Common myeloid progenitor, CD34-positive (primary cell): ENCODE results near the gene CTH.

ENCODE experiments used
- CTCF ChIA-PET: fragments of 350-600 bp; sonication (Branson Sonifier 250); formaldehyde crosslinking; loops from one replicate; lab custom pipeline; 2021; ENCODE audit warnings: antibody characterized with exemption; lab: Charles Lee
- POLR2A ChIA-PET: fragments of 350-600 bp; sonication (Branson Sonifier 250); formaldehyde crosslinking; loops from one replicate; lab custom pipeline; 2021; ENCODE audit warnings: antibody characterized with exemption; lab: Charles Lee
- DNase-seq, 3 donors: peaks; one replicate each; pipeline versions ENCODE4 v3.0.0 to v3.0.0-alpha.2; 2013
- H3K27ac ChIP-seq, 2 experiments: 1 replicate in 1 of 2; 2 replicates in 1 of 2; pipeline ENCODE4 v1.7.0; 2013; ENCODE audit warnings: inconsistent platforms in 2 of 2, low read length in 2 of 2, mild to moderate bottlenecking in 2 of 2, low read depth in 1 of 2, moderate library complexity in 1 of 2; ENCODE audit not compliant: severe bottlenecking in 2 of 2, insufficient read depth in 1 of 2, poor library complexity in 1 of 2
- H3K27me3 ChIP-seq, 5 experiments: replicated peaks in 2 of 5; 1 replicate in 3 of 5; 2 replicates in 2 of 5; pipeline versions ENCODE4 v1.6.1 to v1.7.0; 2013; ENCODE audit warnings: low read length in 4 of 5, mild to moderate bottlenecking in 2 of 5, moderate library complexity in 2 of 5, inconsistent platforms in 1 of 5; ENCODE audit not compliant: insufficient read depth in 5 of 5, control insufficient read depth in 4 of 5
- H3K36me3 ChIP-seq, 4 experiments: 1 replicate in 2 of 4; 2 replicates in 2 of 4; pipeline versions ENCODE4 v1.6.1 to v1.7.0; 2013; ENCODE audit warnings: low read length in 3 of 4, control low read depth in 1 of 4, mild to moderate bottlenecking in 1 of 4; ENCODE audit not compliant: control insufficient read depth in 4 of 4, insufficient read depth in 4 of 4
- H3K4me1 ChIP-seq, 4 experiments: 1 replicate in 3 of 4; 2 replicates in 1 of 4; pipeline versions ENCODE4 v1.6.1 to v1.7.1; 2013; ENCODE audit warnings: low read length in 3 of 4, mild to moderate bottlenecking in 3 of 4, control low read depth in 1 of 4, inconsistent platforms in 1 of 4, moderate library complexity in 1 of 4; ENCODE audit not compliant: control insufficient read depth in 4 of 4, insufficient read depth in 4 of 4; ENCODE audit errors: control extremely low read depth in 1 of 4
- H3K4me3 ChIP-seq, 7 experiments: 1 replicate in 4 of 7; 2 replicates in 3 of 7; pipeline versions ENCODE4 v1.5.1 to v1.7.0; 2013; ENCODE audit warnings: mild to moderate bottlenecking in 7 of 7, low read length in 6 of 7, moderate library complexity in 6 of 7, inconsistent platforms in 2 of 7, low read depth in 2 of 7, control low read depth in 1 of 7; ENCODE audit not compliant: insufficient read depth in 4 of 7, control insufficient read depth in 1 of 7; ENCODE audit errors: extremely low read depth in 1 of 7
- H3K9me3 ChIP-seq, 5 experiments: 1 replicate in 4 of 5; 2 replicates in 1 of 5; pipeline versions ENCODE4 v1.6.1 to v1.7.1; 2013; ENCODE audit warnings: low read length in 4 of 5, mild to moderate bottlenecking in 2 of 5, inconsistent platforms in 1 of 5, low read depth in 1 of 5, moderate library complexity in 1 of 5; ENCODE audit not compliant: control insufficient read depth in 4 of 5, insufficient read depth in 2 of 5; ENCODE audit errors: control extremely low read depth in 1 of 5
- WGBS: methylation state at CpG from one replicate; pipeline ENCODE4 v1.1.5; 2013; ENCODE audit not compliant: insufficient coverage; 5-methylcytosine and 5-hydroxymethylcytosine counted together

The CTH gene

GRCh38 chr1:70386121-70386520 is 24.9 kb upstream of the CTH start:
- no peaks in the 10 kb centered on the region for H3K36me3 ChIP-seq
- DNase-seq = no peak
- no peak overlapping the region for H3K4me3 ChIP-seq
- ChIA-PET CTCF (no interaction called here), POLR2A (no interaction called here)
- no peaks in the 10 kb centered on the region for H3K27me3 ChIP-seq
- no peaks in the 10 kb centered on the region for H3K4me1 ChIP-seq
- no peaks in the 10 kb centered on the region for H3K9me3 ChIP-seq
- H3K27ac ChIP-seq = no peak overlapping the region
- WGBS = no CpG with 5 or more reads among the region's 2 CpGs

- POLR2A ChIA-PET = no interaction called here
- 94% methylated on average over 5 of the region's 5 CpGs for WGBS
- no peak for DNase-seq
Measured at GRCh38 chr1:70387507-70387906, 23.6 kb upstream of the CTH start.

GRCh38 chr1:70392626-70393025 is 18.4 kb upstream of the CTH start:
- CTCF ChIA-PET = no interaction called here
- Histone ChIP-seq H3K9me3 (no peaks in the 10 kb centered on the region), H3K4me3 (no peak overlapping the region), H3K36me3 (no peaks in the 10 kb centered on the region), H3K27ac (no peak overlapping the region), H3K27me3 (peaks cover 0 to 2% (median 0%) of the 10 kb centered on the region in 5 experiments), H3K4me1 (no peaks in the 10 kb centered on the region)
- no peak for DNase-seq
- POLR2A ChIA-PET = no interaction called here

More at GRCh38 chr1:70387507-70387906, 23.6 kb upstream of the CTH start:
- H3K4me1 ChIP-seq = no peaks in the 10 kb centered on the region
- no peaks in the 10 kb centered on the region for H3K36me3 ChIP-seq
- CTCF ChIA-PET = interaction anchor here (1.1 kb wide), 1 partner anchor 23 kb away, joined by 3 read pairs; no protein-coding TSS in a partner anchor
- no peak overlapping the region for H3K27ac ChIP-seq
- H3K9me3 ChIP-seq = no peaks in the 10 kb centered on the region
- no peaks in the 10 kb centered on the region for H3K27me3 ChIP-seq
- H3K4me3 ChIP-seq = no peak overlapping the region

- WGBS = no CpG with 5 or more reads among the region's 2 CpGs
- ChIA-PET POLR2A (no interaction called here), CTCF (no interaction called here)
- Histone ChIP-seq H3K9me3 (no peaks in the 10 kb centered on the region), H3K27me3 (peaks cover 0 to 2% (median 0%) of the 10 kb centered on the region in 5 experiments), H3K4me3 (no peak overlapping the region), H3K27ac (no peak overlapping the region), H3K4me1 (no peaks in the 10 kb centered on the region), H3K36me3 (no peaks in the 10 kb centered on the region)
- DNase-seq = no peak
Measured at GRCh38 chr1:70396607-70397006, 14.5 kb upstream of the CTH start.

GRCh38 chr1:70397013-70397412 is 14.1 kb upstream of the CTH start:
- Histone ChIP-seq H3K4me1 (no peaks in the 10 kb centered on the region), H3K4me3 (no peak overlapping the region), H3K27me3 (peaks cover 0 to 2% (median 0%) of the 10 kb centered on the region in 5 experiments), H3K36me3 (no peaks in the 10 kb centered on the region), H3K9me3 (no peaks in the 10 kb centered on the region), H3K27ac (no peak overlapping the region)
- no peak for DNase-seq
- WGBS = 95% methylated on average over 2 of the region's 7 CpGs
- POLR2A ChIA-PET = no interaction called here
- CTCF ChIA-PET = no interaction called here

- Histone ChIP-seq H3K4me3 (no peak overlapping the region), H3K27ac (no peak overlapping the region), H3K9me3 (no peaks in the 10 kb centered on the region), H3K36me3 (no peaks in the 10 kb centered on the region), H3K27me3 (peaks cover 0 to 2% (median 0%) of the 10 kb centered on the region in 5 experiments), H3K4me1 (no peaks in the 10 kb centered on the region)
- POLR2A ChIA-PET = no interaction called here
- CTCF ChIA-PET = interaction anchor here (2.2 kb wide), 1 partner anchor 10 kb away, joined by 9 read pairs; the partner anchor contains the start of gene CTH
- no peak for DNase-seq
- WGBS = no CpG with 5 or more reads among the region's 1 CpG
Measured at GRCh38 chr1:70400335-70400734, 10.7 kb upstream of the CTH start.

GRCh38 chr1:70401974-70402373 is 9.1 kb upstream of the CTH start:
- Histone ChIP-seq H3K27ac (no peak overlapping the region), H3K9me3 (no peaks in the 10 kb centered on the region), H3K4me1 (no peaks in the 10 kb centered on the region), H3K36me3 (no peaks in the 10 kb centered on the region), H3K27me3 (no peaks in the 10 kb centered on the region), H3K4me3 (no peak overlapping the region)
- CTCF ChIA-PET = interaction anchor here (2.2 kb wide), 1 partner anchor 9 kb away, joined by 9 read pairs; the partner anchor contains the start of gene CTH
- 100% methylated on average over 1 of the region's 1 CpG for WGBS
- POLR2A ChIA-PET = no interaction called here
- no peak for DNase-seq
